NCI-H128 (cell line): ENCODE measurements around the gene ATP1A2.
A peak's percentile ranks its signal among the peaks of the same experiment; 100 is the strongest.

Source experiments
- DNase-seq: peaks from one replicate; lab custom pipeline; 2025; ENCODE audit not compliant: unreplicated experiment; lab: John Stamatoyannopoulos, UW

The ATP1A2 gene

GRCh38 chr1:160084771-160085321 lies 30.7 kb upstream of the ATP1A2 start:
- no peak for DNase-seq

GRCh38 chr1:160085686-160086455 lies 29.7 kb upstream of the ATP1A2 start:
- peak; percentile 29 for DNase-seq

GRCh38 chr1:160086456-160086892 lies 29.1 kb upstream of the ATP1A2 start:
- no peak for DNase-seq

- DNase-seq = no peak
These were observed 28.4 kb upstream of the ATP1A2 start for GRCh38 chr1:160087118-160087662.

GRCh38 chr1:160089883-160090282 lies 25.7 kb upstream of the ATP1A2 start:
- DNase-seq = no peak

GRCh38 chr1:160090760-160091159 lies 24.8 kb upstream of the ATP1A2 start:
- no peak for DNase-seq

- DNase-seq = no peak
These were observed 23.8 kb upstream of the ATP1A2 start for GRCh38 chr1:160091666-160092223.

- no peak for DNase-seq
These were observed 23.0 kb upstream of the ATP1A2 start for GRCh38 chr1:160092366-160093068.

GRCh38 chr1:160093069-160093395 lies 22.5 kb upstream of the ATP1A2 start:
- no peak for DNase-seq

GRCh38 chr1:160093624-160094290 lies 21.8 kb upstream of the ATP1A2 start:
- DNase-seq = no peak

- no peak for DNase-seq
These were observed 21.3 kb upstream of the ATP1A2 start for GRCh38 chr1:160094291-160094625.

GRCh38 chr1:160094806-160095205 lies 20.8 kb upstream of the ATP1A2 start:
- no peak for DNase-seq

- DNase-seq = no peak
These were observed 20.0 kb upstream of the ATP1A2 start for GRCh38 chr1:160095382-160096105.

GRCh38 chr1:160096274-160097116 lies 19.1 kb upstream of the ATP1A2 start:
- DNase-seq = no peak

GRCh38 chr1:160097151-160097910 lies 18.2 kb upstream of the ATP1A2 start:
- DNase-seq = no peak

GRCh38 chr1:160097911-160098851 lies 17.4 kb upstream of the ATP1A2 start, which contains the start of gene IGSF8:
Gene IGSF8 (minus strand): TSS chr1:160098619. CDS start chr1:160098472, 147 bp downstream.
- DNase-seq = peak; percentile 39

- peak; percentile 86 for DNase-seq
These were observed 16.6 kb upstream of the ATP1A2 start for GRCh38 chr1:160098852-160099561.
